GM23248 (cell line): Measurements from ENCODE around the gene PLEKHJ1.

Source experiments
- EZH2 ChIP-seq: fragments of 200-600 bp; sonication (generic); IDR thresholded peaks from 2 replicates; pipeline ENCODE4 v1.6.1; 2018; ENCODE audit warnings: antibody characterized with exemption, mild to moderate bottlenecking; ENCODE audit not compliant: insufficient read depth, poor library complexity, severe bottlenecking
- EZH2phosphoT487 ChIP-seq: fragments of 200-600 bp; sonication (generic); IDR thresholded peaks from 2 replicates; pipeline ENCODE4 v1.6.1; 2018; ENCODE audit warnings: antibody characterized with exemption, moderate library complexity, mild to moderate bottlenecking, low read depth; ENCODE audit not compliant: insufficient read depth

DNA sequence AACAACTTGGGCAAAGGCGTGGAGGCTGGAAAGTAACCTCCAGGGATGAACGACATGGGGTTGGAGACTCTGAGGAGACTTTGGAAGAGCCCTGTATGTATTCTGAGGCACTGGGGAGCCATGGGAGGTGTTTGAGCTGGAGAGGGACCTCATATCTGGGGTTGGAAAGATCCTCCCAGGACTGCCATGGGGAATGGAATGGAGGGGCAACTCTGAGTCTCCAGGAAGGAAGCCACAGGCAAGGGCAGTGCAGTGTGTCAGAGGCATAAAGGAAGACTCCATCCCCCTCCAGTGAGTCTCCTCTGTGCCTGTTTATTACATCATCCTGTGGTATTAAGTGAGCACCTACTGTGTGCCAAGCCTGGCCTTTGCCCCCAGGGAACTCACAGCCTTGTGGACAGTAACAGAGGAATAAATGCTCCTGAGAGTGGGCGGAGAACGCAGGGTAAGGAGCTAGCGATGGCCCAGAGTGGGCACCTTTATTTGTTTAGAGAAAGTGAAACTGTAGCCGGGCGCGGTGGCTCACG, 38.1 kb upstream of the PLEKHJ1 start:
- TF ChIP-seq EZH2 (no peak), EZH2phosphoT487 (no peak)
